Prostate gland (tissue), 2 donors: Measurements from ENCODE around the gene VAV2.

Experiments used
- CTCF ChIP-seq, 4 experiments: fragments of 200-600 bp in 2 of 4; fragments of 450-650 bp in 2 of 4; sonication (generic) in 2 of 4; IDR thresholded peaks; 1 replicate in 3 of 4; 2 replicates in 1 of 4; pipeline ENCODE4 v1.5.1; 2016 to 2019; ENCODE audit warnings: antibody characterized with exemption in 4 of 4, mild to moderate bottlenecking in 2 of 4, moderate library complexity in 2 of 4
- POLR2A ChIP-seq: fragments of 450-650 bp; IDR thresholded peaks from one replicate; pipeline ENCODE4 v1.6.1; 2016; ENCODE audit warnings: antibody characterized with exemption, mild to moderate bottlenecking

DNA sequence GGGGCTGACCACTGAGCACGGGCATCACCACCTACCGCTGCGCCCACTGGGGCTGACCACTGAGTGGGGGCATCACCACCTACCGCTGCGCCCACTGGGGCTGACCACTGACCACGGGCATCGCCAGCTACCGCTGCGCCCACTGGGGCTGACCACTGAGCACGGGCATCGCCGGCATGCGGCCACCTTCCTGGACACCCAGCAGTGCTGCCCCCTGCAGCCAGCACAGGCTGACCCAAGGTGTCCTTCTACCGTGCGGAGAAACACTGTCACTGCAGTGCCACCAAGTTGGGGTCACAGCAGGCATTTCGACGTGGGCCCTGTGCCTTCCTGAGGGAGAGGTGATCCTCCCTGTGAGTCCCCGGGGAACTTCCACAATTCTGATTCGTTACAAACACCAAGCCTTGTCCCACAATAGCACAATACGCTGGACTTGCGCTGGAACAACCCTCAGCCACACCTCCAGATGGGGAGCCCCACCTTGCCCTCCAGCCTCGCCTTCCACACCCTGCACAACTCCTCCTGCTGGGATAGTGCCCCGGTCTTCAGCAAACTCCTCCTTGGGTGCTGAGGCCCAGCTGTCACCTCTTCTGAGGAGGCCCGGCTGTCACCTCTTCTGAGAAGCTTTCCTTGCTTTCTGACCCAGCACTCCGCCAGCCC lies 163.7 kb downstream of the VAV2 start:
- no peak for TF ChIP-seq CTCF (IDR thresholded peaks at IDR 0.05)
- no peak for TF ChIP-seq POLR2A
